Peyer's patch (tissue), 4 donors: ENCODE results near the gene ESF1.

Experiments used
- POLR2A ChIP-seq, 2 donors: fragments of 450-650 bp; IDR thresholded peaks; one replicate each; pipeline ENCODE4 v1.5.1; 2017; ENCODE audit warnings: antibody characterized with exemption in 2 of 2, mild to moderate bottlenecking in 2 of 2, moderate library complexity in 2 of 2
- TF ChIP-seq, protein P1 (sequence below), 6 experiments: fragments of 450-650 bp in 4 of 6; fragments of 200-600 bp in 2 of 6; sonication (generic) in 1 of 6; IDR thresholded peaks; one replicate each; pipeline ENCODE4 v1.5.1; 2017 to 2019; ENCODE audit warnings: antibody characterized with exemption in 6 of 6, mild to moderate bottlenecking in 3 of 6, moderate library complexity in 1 of 6

GRCh38 chr20:13741879-13742278 is 42.8 kb downstream of the ESF1 start:
- no peak for TF ChIP-seq POLR2A (IDR thresholded peaks at IDR 0.05)
- TF ChIP-seq, protein P1, sequence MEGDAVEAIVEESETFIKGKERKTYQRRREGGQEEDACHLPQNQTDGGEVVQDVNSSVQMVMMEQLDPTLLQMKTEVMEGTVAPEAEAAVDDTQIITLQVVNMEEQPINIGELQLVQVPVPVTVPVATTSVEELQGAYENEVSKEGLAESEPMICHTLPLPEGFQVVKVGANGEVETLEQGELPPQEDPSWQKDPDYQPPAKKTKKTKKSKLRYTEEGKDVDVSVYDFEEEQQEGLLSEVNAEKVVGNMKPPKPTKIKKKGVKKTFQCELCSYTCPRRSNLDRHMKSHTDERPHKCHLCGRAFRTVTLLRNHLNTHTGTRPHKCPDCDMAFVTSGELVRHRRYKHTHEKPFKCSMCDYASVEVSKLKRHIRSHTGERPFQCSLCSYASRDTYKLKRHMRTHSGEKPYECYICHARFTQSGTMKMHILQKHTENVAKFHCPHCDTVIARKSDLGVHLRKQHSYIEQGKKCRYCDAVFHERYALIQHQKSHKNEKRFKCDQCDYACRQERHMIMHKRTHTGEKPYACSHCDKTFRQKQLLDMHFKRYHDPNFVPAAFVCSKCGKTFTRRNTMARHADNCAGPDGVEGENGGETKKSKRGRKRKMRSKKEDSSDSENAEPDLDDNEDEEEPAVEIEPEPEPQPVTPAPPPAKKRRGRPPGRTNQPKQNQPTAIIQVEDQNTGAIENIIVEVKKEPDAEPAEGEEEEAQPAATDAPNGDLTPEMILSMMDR (IDR thresholded peaks at IDR 0.05), result no peak
